CD8-positive, alpha-beta memory T cell (primary cell): ENCODE results near the gene CORO7. TPM values are rescaled to one million over a fixed set of nuclear protein-coding genes. Genes with fewer than 3 reads are reported as not detected.

Source experiments
- CTCF ChIA-PET: fragments of 350-600 bp; sonication (Branson Sonifier 250); formaldehyde crosslinking; loops from one replicate; lab custom pipeline; 2021; ENCODE audit warnings: antibody characterized with exemption; lab: Charles Lee
- POLR2A ChIA-PET: fragments of 350-600 bp; sonication (Branson Sonifier 250); formaldehyde crosslinking; loops from one replicate; lab custom pipeline; 2021; ENCODE audit warnings: antibody characterized with exemption; lab: Charles Lee
- DNase-seq, 5 donors: peaks; one replicate each; pipeline versions ENCODE4 v3.0.0 to v3.0.0-alpha.2; 2020 to 2022; ENCODE audit warnings: mixed read lengths in 1 of 5
- H3K27ac ChIP-seq: one replicate; pipeline ENCODE4 v1.7.0; 2013; ENCODE audit warnings: low read depth, mild to moderate bottlenecking, low read length, moderate library complexity
- H3K27me3 ChIP-seq: 2 replicates; pipeline ENCODE4 v1.7.0; 2013; ENCODE audit warnings: low read length, mild to moderate bottlenecking; ENCODE audit not compliant: insufficient read depth, poor library complexity, severe bottlenecking
- H3K36me3 ChIP-seq: 2 replicates; pipeline ENCODE4 v1.7.0; 2013; ENCODE audit warnings: mild to moderate bottlenecking, low read length, moderate library complexity; ENCODE audit not compliant: insufficient read depth
- H3K4me1 ChIP-seq: 2 replicates; pipeline ENCODE4 v1.7.0; 2013; ENCODE audit warnings: mild to moderate bottlenecking, low read length, moderate library complexity; ENCODE audit not compliant: insufficient read depth
- H3K4me3 ChIP-seq: 2 replicates; pipeline ENCODE4 v1.7.0; 2013; ENCODE audit warnings: mild to moderate bottlenecking, low read length
- H3K9me3 ChIP-seq: 2 replicates; pipeline ENCODE4 v1.7.0; 2013; ENCODE audit warnings: mild to moderate bottlenecking, low read length
- H3K27ac Mint-ChIP-seq, 8 donors: one replicate each; pipeline ENCODE4 v1.8.0; 2020 to 2021; ENCODE audit warnings: mixed read lengths in 8 of 8, mild to moderate bottlenecking in 6 of 8, inconsistent platforms in 3 of 8, moderate library complexity in 3 of 8
- H3K27me3 Mint-ChIP-seq, 2 donors: one replicate each; pipeline ENCODE4 v1.8.0; 2020 to 2021; ENCODE audit warnings: mixed read lengths in 2 of 2, mild to moderate bottlenecking in 1 of 2, moderate library complexity in 1 of 2
- H3K36me3 Mint-ChIP-seq, 3 donors: one replicate each; pipeline ENCODE4 v1.8.0; 2020 to 2021; ENCODE audit warnings: mixed read lengths in 3 of 3, inconsistent platforms in 1 of 3, mild to moderate bottlenecking in 1 of 3
- H3K4me1 Mint-ChIP-seq, 3 donors: one replicate each; pipeline ENCODE4 v1.8.0; 2020 to 2021; ENCODE audit warnings: mixed read lengths in 3 of 3, inconsistent platforms in 1 of 3, mild to moderate bottlenecking in 1 of 3
- H3K4me3 Mint-ChIP-seq, 7 donors: one replicate each; pipeline ENCODE4 v1.8.0; 2020 to 2021; ENCODE audit warnings: mixed read lengths in 7 of 7, mild to moderate bottlenecking in 6 of 7, moderate library complexity in 4 of 7, inconsistent platforms in 2 of 7
- H3K9me3 Mint-ChIP-seq, 5 donors: one replicate each; pipeline ENCODE4 v1.8.0; 2020 to 2022; ENCODE audit warnings: mixed read lengths in 5 of 5, mild to moderate bottlenecking in 3 of 5, moderate library complexity in 2 of 5, inconsistent platforms in 1 of 5
- polyA plus RNA-seq: library from polyadenylated mRNA; unstranded; fragments of 300-500 nt; fragmentation: Illumina TruSeq; gene quantifications from one replicate; pipeline ENCODE4 v1.2.3, GENCODE V29; 2021
- total RNA-seq, 2 experiments: library from RNA; stranded (reverse); gene quantifications; one replicate each; pipeline ENCODE4 v1.2.3, GENCODE V29; 2021

The CORO7 gene
- total and polyA plus RNA-seq, 3 experiments from 2014 or later: 92.0 to 129 (median 96.3) TPM

DNA sequence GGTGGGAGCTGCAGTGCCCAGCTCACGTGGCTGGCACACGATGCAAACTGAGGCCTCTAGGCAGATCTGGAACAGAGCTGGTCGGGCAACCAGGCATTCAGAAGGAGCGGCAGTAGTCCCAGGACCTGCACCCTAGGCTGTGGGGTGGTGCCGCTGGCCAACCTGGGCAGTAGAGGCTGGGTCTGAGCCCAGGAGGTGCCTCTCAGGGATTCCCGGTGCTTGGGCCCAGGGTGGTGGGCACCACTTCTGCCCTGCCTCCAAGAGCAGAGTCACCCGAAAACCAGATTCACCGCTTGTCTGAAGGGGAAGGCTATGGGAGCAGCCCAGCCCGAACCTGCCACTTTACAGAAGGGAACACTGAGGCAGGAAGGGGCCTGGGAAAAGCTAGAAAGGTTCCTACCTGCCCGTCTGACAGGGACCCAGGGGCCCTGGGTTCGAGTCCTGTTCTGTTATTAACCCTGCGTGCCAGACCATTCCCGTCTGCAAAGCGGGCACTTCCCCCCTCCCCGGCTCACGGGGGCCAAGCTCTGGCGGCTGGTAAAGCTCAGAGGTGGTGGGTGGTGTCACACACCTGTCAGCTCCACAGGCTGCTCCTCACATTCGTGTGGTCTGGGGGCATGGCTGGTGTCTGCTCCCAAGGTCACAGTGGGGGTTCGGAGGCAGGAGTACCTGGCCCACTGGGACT lies 83.6 kb downstream of the CORO7 start:
- CTCF ChIA-PET: interaction anchor here (0.9 to 8.0 kb wide), 2 partner anchors 43 to 79 kb away, joined by 3 to 72 read pairs; no protein-coding TSS in a partner anchor
- no peaks in the 10 kb centered on the region for H3K9me3 Mint-ChIP-seq
- no peak overlapping the region for H3K4me3 ChIP-seq
- H3K36me3 ChIP-seq: no peaks in the 10 kb centered on the region
- DNase-seq: no peak
- H3K27me3 ChIP-seq: no peaks in the 10 kb centered on the region
- H3K4me1 Mint-ChIP-seq: peaks cover 0 to 6% (median 0%) of the 10 kb centered on the region in 3 donors
- peaks cover 0 to 7% of the 10 kb centered on the region in 2 donors for H3K27me3 Mint-ChIP-seq
- H3K4me3 Mint-ChIP-seq: no peak overlapping the region
- H3K27ac ChIP-seq: no peak overlapping the region
- no peaks in the 10 kb centered on the region for H3K36me3 Mint-ChIP-seq
- POLR2A ChIA-PET: no interaction called here
- no peaks in the 10 kb centered on the region for H3K9me3 ChIP-seq
- H3K4me1 ChIP-seq: peaks cover 6% of the 10 kb centered on the region
- H3K27ac Mint-ChIP-seq: no peak overlapping the region

DNA sequence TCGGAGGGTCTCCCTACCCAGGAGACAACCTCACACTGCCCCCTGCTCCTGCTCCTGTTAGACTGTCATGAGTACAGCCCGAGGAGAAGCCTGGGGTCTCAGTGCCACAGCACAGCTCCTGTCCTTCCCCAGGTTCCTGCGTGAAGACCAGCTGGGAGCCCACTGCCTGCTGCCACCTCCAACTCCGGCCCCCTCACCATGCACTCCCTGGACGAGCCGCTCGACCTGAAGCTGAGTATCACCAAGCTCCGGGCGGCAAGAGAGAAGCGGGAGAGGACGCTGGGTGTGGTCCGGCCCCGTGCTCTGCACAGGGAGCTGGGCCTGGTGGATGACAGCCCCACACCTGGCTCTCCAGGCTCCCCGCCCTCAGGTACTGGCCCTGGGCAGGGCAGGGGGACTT lies 84.3 kb downstream of the CORO7 start:
- Mint-ChIP-seq H3K9me3 (no peaks in the 10 kb centered on the region), H3K4me1 (peaks cover 0 to 6% (median 0%) of the 10 kb centered on the region in 3 donors), H3K36me3 (no peaks in the 10 kb centered on the region), H3K27ac (no peak overlapping the region), H3K27me3 (peaks cover 0 to 7% of the 10 kb centered on the region in 2 donors), H3K4me3 (no peak overlapping the region)
- ChIA-PET CTCF (interaction anchor here (0.9 to 8.0 kb wide), 5 partner anchors 20 to 78 kb away, joined by 3 to 72 read pairs (median 3); no protein-coding TSS in a partner anchor), POLR2A (no interaction called here)
- no peak for DNase-seq
- peaks cover 6% of the 10 kb centered on the region for H3K4me1 ChIP-seq
- no peak overlapping the region for H3K4me3 ChIP-seq
- H3K27me3 ChIP-seq: no peaks in the 10 kb centered on the region
- H3K36me3 ChIP-seq: no peaks in the 10 kb centered on the region
- no peak overlapping the region for H3K27ac ChIP-seq
- H3K9me3 ChIP-seq: no peaks in the 10 kb centered on the region

DNA sequence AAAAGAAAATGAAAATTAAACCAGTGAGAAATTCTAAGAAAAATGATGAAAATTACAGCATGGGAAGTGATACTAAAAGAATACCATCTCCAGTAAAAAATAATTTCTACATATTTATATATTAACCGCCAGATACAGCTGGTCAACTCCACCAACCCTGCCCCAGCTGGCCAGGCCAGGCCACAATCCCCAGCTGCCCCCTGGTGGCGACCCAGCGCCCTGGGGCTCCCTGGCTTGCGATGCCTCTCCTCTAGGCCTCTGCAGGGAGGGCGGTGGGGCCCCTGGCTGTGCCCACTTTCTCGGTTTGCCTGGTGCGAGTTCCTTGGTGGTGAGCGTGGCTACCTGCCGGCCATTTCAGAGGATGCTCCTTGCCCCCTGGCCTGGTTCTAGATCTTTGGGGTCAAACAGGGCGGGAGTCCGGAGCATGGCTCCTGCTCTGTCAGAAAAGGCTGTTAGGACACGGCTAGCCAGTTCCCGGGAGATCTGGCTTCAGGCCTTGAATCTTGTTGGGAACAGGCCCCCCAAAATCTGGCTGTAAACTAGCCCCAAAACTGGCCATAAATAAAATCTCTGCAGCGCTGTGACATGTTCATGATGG lies 86.0 kb downstream of the CORO7 start:
- POLR2A ChIA-PET: interaction anchor here (0.7 kb wide), 1 partner anchor 76 kb away, joined by 3 read pairs; no protein-coding TSS in a partner anchor
- H3K27ac ChIP-seq: no peak overlapping the region
- peaks cover 0 to 7% of the 10 kb centered on the region in 2 donors for H3K27me3 Mint-ChIP-seq

GRCh38 chr16:4328782-4329775 lies 87.3 kb downstream of the CORO7 start:
- no peaks in the 10 kb centered on the region for H3K36me3 ChIP-seq
- CTCF ChIA-PET: interaction anchor here (1.0 to 8.0 kb wide), 10 partner anchors 10 to 76 kb away, joined by 3 to 72 read pairs (median 6); partner anchors contain the start of gene GLIS2
- no peak overlapping the region for H3K27ac ChIP-seq
- Mint-ChIP-seq H3K36me3 (no peaks in the 10 kb centered on the region), H3K4me3 (peak overlapping the region in 3 of 7 donors; percentile 6 to 59 (median 26)), H3K4me1 (peaks cover 0 to 10% (median 0%) of the 10 kb centered on the region in 3 donors), H3K27ac (peak overlapping the region in 1 of 8 donors; percentile 8), H3K9me3 (no peaks in the 10 kb centered on the region), H3K27me3 (peaks cover 0 to 7% of the 10 kb centered on the region in 2 donors)
- POLR2A ChIA-PET: interaction anchor here (0.8 to 0.9 kb wide), 2 partner anchors 56 to 75 kb away, joined by 3 read pairs; partner anchors contain the start of gene TFAP4
- no peaks in the 10 kb centered on the region for H3K9me3 ChIP-seq
- no peak overlapping the region for H3K4me3 ChIP-seq
- no peaks in the 10 kb centered on the region for H3K27me3 ChIP-seq
- peaks cover 6% of the 10 kb centered on the region for H3K4me1 ChIP-seq
- DNase-seq: no peak

More for the DNA sequence above, 86.0 kb downstream of the CORO7 start:
- H3K4me1 ChIP-seq: peaks cover 6% of the 10 kb centered on the region
- H3K27me3 ChIP-seq: no peaks in the 10 kb centered on the region
- H3K4me3 Mint-ChIP-seq: no peak overlapping the region
- no peak overlapping the region for H3K27ac Mint-ChIP-seq
- H3K4me3 ChIP-seq: no peak overlapping the region
- DNase-seq: peak; percentile 53 to 74 (median 68)
- H3K36me3 Mint-ChIP-seq: no peaks in the 10 kb centered on the region
- CTCF ChIA-PET: interaction anchor here (0.7 to 8.0 kb wide), 17 partner anchors 11 to 391 kb away, joined by 3 to 72 read pairs (median 4); partner anchors contain the start of gene GLIS2
- no peaks in the 10 kb centered on the region for H3K36me3 ChIP-seq
- no peaks in the 10 kb centered on the region for H3K9me3 Mint-ChIP-seq
- no peaks in the 10 kb centered on the region for H3K9me3 ChIP-seq
- H3K4me1 Mint-ChIP-seq: peaks cover 0 to 10% (median 0%) of the 10 kb centered on the region in 3 donors

GRCh38 chr16:4328046-4328781 lies 88.2 kb downstream of the CORO7 start:
- POLR2A ChIA-PET: interaction anchor here (0.8 to 0.9 kb wide), 2 partner anchors 55 to 74 kb away, joined by 3 read pairs; partner anchors contain the start of gene TFAP4
- Histone ChIP-seq H3K9me3 (no peaks in the 10 kb centered on the region), H3K36me3 (no peaks in the 10 kb centered on the region), H3K27ac (no peak overlapping the region), H3K4me1 (peaks cover 6% of the 10 kb centered on the region), H3K27me3 (no peaks in the 10 kb centered on the region), H3K4me3 (peak overlapping the region; percentile 39)
- H3K36me3 Mint-ChIP-seq: no peaks in the 10 kb centered on the region
- H3K27me3 Mint-ChIP-seq: peaks cover 0 to 5% of the 10 kb centered on the region in 2 donors
- H3K4me3 Mint-ChIP-seq: peak overlapping the region in 6 of 7 donors; percentile 22 to 72 (median 55)
- CTCF ChIA-PET: interaction anchor here (0.6 to 8.0 kb wide), 9 partner anchors 11 to 233 kb away, joined by 3 to 72 read pairs (median 7); no protein-coding TSS in a partner anchor
- peak in 4 of 5 donors; percentile 21 to 66 (median 39) for DNase-seq
- no peaks in the 10 kb centered on the region for H3K9me3 Mint-ChIP-seq
- H3K27ac Mint-ChIP-seq: no peak overlapping the region
- peaks cover 0 to 10% (median 0%) of the 10 kb centered on the region in 3 donors for H3K4me1 Mint-ChIP-seq

DNA sequence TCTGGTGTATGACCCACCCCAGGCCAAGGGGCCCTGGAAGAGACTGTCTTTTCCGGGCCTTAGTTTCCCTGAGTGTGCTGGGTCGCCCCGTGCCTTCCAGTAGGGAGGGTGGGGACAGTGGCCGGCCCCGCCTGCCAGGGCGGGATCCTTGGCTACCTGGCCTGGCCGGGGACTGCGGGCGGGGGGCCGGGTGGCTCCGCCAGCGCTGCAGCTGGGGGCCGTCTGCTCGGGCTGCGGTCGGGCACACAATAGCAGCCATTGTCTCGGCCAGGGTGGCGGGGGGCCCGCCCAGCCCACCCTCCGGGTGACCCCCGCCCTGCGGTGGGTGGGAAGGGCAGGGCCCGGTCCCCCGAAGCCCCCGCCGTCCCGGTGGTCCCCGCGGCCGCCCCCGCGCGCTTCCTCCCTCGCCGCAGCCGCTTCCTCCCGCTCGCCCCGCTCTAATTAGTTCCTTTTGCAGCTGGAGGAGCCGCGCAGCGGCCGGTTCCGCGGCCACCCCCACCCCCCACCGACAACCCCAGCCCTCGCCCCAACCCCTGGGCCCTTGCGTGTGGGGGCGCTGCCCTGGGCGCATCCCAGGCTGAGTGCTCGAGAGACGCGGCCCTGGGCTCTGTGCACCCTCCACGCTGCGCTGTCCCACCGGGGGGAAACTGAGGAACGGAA lies 88.9 kb downstream of the CORO7 start:
- POLR2A ChIA-PET: interaction anchor here (0.6 kb wide), 1 partner anchor 12 kb away, joined by 3 read pairs; no protein-coding TSS in a partner anchor

More for the DNA sequence above, 88.9 kb downstream of the CORO7 start:
- Histone ChIP-seq H3K4me1 (peaks cover 6% of the 10 kb centered on the region), H3K36me3 (no peaks in the 10 kb centered on the region), H3K27ac (no peak overlapping the region), H3K27me3 (no peaks in the 10 kb centered on the region), H3K4me3 (peak overlapping the region; percentile 39), H3K9me3 (no peaks in the 10 kb centered on the region)
- Mint-ChIP-seq H3K27ac (no peak overlapping the region), H3K27me3 (peaks cover 0 to 5% of the 10 kb centered on the region in 2 donors), H3K9me3 (no peaks in the 10 kb centered on the region), H3K4me1 (peaks cover 0 to 10% (median 0%) of the 10 kb centered on the region in 3 donors), H3K36me3 (no peaks in the 10 kb centered on the region), H3K4me3 (peak overlapping the region in 3 of 7 donors; percentile 32 to 59 (median 51))
- CTCF ChIA-PET: interaction anchor here (0.9 to 8.0 kb wide), 10 partner anchors 15 to 74 kb away, joined by 3 to 72 read pairs (median 6); no protein-coding TSS in a partner anchor
- no peak for DNase-seq
